Panc1 (cell line): ENCODE measurements around the gene MKLN1. TPM values are rescaled to one million over a fixed set of nuclear protein-coding genes. Genes with fewer than 3 reads are reported as not detected.

Experiments used
- ATAC-seq: fragments of 200-7000 bp; cut with Tn5 transposase; 2 replicates; pipeline ENCODE4 v1.9.1; 2020; ENCODE audit warnings: mild to moderate bottlenecking, moderate library complexity
- BruUV-seq: library from RNA; stranded (reverse); fragments of 400-500 nt; replicated peaks from 2 replicates; lab custom pipeline; 2021; lab: Mats Ljungman, UMichigan
- CTCF ChIA-PET: fragments of 300-600 bp; sonication (Branson Sonifier 250); formaldehyde crosslinking; loops from one replicate; lab custom pipeline; 2022; ENCODE audit warnings: antibody characterized with exemption; lab: Charles Lee
- POLR2A ChIA-PET: fragments of 300-600 bp; sonication (Branson Sonifier 250); formaldehyde crosslinking; loops from one replicate; lab custom pipeline; 2022; ENCODE audit warnings: antibody characterized with exemption; lab: Charles Lee
- DNase-seq: peaks from one replicate; pipeline ENCODE4 v3.0.0-alpha.2; 2010; ENCODE audit warnings: low read depth, low spot score
- H3K27ac ChIP-seq: 2 replicates; pipeline ENCODE4 v1.5.1; 2011; ENCODE audit warnings: mild to moderate bottlenecking, low read length, inconsistent platforms
- H3K27me3 ChIP-seq: fragments of 200-500 bp; sonication (Bioruptor generic); 2 replicates; pipeline ENCODE4 v1.6.0; 2014; ENCODE audit warnings: low read length, inconsistent platforms; ENCODE audit not compliant: control insufficient read depth, insufficient read depth
- H3K36me3 ChIP-seq: fragments of 200-500 bp; sonication (Bioruptor generic); 2 replicates; pipeline ENCODE4 v1.5.1; 2014; ENCODE audit warnings: inconsistent platforms, mild to moderate bottlenecking, low read length, moderate library complexity; ENCODE audit not compliant: control insufficient read depth, insufficient read depth
- H3K4me1 ChIP-seq: 2 replicates; pipeline ENCODE4 v1.5.1; 2011; ENCODE audit warnings: inconsistent platforms, mild to moderate bottlenecking, low read length, moderate library complexity; ENCODE audit not compliant: control insufficient read depth, insufficient read depth
- H3K4me3 ChIP-seq, 2 experiments: 2 replicates each; pipeline ENCODE4 v1.5.1; 2011 to 2012; ENCODE audit warnings: low read depth in 2 of 2, low read length in 2 of 2, mild to moderate bottlenecking in 2 of 2, inconsistent platforms in 1 of 2, moderate library complexity in 1 of 2
- H3K9me3 ChIP-seq: fragments of 200-500 bp; sonication (Bioruptor generic); 2 replicates; pipeline ENCODE4 v1.5.1; 2014; ENCODE audit warnings: low read depth, mild to moderate bottlenecking, inconsistent platforms, low read length, moderate library complexity; ENCODE audit not compliant: control insufficient read depth, insufficient read depth
- POLR2AphosphoS5 ChIP-seq: IDR thresholded peaks from 2 replicates; pipeline ENCODE4 v1.6.1; 2012; ENCODE audit warnings: mild to moderate bottlenecking, low read depth, low read length, moderate library complexity
- TCF7L2 ChIP-seq: IDR thresholded peaks from 2 replicates; pipeline ENCODE4 v1.6.1; 2011; ENCODE audit warnings: mild to moderate bottlenecking, low read depth, low read length, inconsistent platforms
- in situ Hi-C: cut with HindIII; loops from 2 replicates; pipeline ENCODE4 v1.10.0; 2016; ENCODE audit warnings: low sequenced_read_pairs, low pct_unique_long_range_greater_than_20kb
- intact Hi-C: fragments of 100-400 bp; cut with micrococcal nuclease; formaldehyde crosslinking; loops from one replicate; pipeline ENCODE4 v1.10.0; 2022; ENCODE audit not compliant: unreplicated experiment
- total RNA-seq: library from RNA; stranded (reverse); gene quantifications from one replicate; pipeline ENCODE4 v1.2.1, GENCODE V29; 2021; ENCODE audit not compliant: unreplicated experiment
- TF ChIP-seq, protein P1 (sequence below): fragments of 450-650 bp; IDR thresholded peaks from 2 replicates; pipeline ENCODE4 v1.5.1; 2017; ENCODE audit warnings: mild to moderate bottlenecking
- TF ChIP-seq, protein P2 (sequence below), 2 experiments: IDR thresholded peaks; 2 replicates each; pipeline ENCODE4 v1.6.1; 2011 to 2012; ENCODE audit warnings: low read depth in 2 of 2, control low read depth in 1 of 2, low read length in 1 of 2, mild to moderate bottlenecking in 1 of 2, moderate library complexity in 1 of 2; ENCODE audit not compliant: insufficient read depth in 1 of 2

The MKLN1 gene
- total RNA-seq, 1 experiment from 2014 or later = 46.4 TPM

DNA sequence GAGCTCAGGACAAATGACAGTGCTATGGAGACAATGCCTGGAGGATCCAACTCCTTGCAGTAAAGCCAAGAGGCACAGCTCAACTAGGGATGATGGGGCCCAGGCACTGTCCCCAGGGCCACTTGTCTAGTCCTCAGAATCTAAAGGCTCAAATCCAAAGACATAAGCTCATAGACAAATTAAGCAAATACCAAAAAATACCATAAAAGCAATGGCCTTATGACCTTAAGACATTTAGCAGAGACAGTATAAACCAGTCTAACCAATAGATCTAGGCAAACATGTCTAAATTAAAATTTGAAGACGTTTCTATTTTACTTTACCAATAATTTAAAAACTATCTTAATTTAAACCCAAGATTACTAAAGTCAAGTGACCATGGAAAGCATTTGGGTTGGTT lies 14.8 kb upstream of the MKLN1 start:
- Histone ChIP-seq H3K36me3 (no peaks in the 10 kb centered on the region; the same call in 1 of the 2 replicates), H3K9me3 (peaks cover 13% of the 10 kb centered on the region; the same call in 1 of the 2 replicates), H3K27me3 (no peaks in the 10 kb centered on the region), H3K27ac (no peak overlapping the region), H3K4me1 (no peaks in the 10 kb centered on the region), H3K4me3 (no peak overlapping the region)
- intact Hi-C loops (no loop called here), in situ Hi-C loops (no loop called here)
- no TSS peak for BruUV-seq
- no peak for ATAC-seq
- DNase-seq = no peak
- ChIA-PET CTCF (no interaction called here), POLR2A (interaction anchor here (0.6 kb wide), 1 partner anchor 195 kb away, joined by 3 read pairs; no protein-coding TSS in a partner anchor)
- TF ChIP-seq, protein P1, sequence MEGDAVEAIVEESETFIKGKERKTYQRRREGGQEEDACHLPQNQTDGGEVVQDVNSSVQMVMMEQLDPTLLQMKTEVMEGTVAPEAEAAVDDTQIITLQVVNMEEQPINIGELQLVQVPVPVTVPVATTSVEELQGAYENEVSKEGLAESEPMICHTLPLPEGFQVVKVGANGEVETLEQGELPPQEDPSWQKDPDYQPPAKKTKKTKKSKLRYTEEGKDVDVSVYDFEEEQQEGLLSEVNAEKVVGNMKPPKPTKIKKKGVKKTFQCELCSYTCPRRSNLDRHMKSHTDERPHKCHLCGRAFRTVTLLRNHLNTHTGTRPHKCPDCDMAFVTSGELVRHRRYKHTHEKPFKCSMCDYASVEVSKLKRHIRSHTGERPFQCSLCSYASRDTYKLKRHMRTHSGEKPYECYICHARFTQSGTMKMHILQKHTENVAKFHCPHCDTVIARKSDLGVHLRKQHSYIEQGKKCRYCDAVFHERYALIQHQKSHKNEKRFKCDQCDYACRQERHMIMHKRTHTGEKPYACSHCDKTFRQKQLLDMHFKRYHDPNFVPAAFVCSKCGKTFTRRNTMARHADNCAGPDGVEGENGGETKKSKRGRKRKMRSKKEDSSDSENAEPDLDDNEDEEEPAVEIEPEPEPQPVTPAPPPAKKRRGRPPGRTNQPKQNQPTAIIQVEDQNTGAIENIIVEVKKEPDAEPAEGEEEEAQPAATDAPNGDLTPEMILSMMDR = no peak
- TF ChIP-seq POLR2AphosphoS5 = no peak

DNA sequence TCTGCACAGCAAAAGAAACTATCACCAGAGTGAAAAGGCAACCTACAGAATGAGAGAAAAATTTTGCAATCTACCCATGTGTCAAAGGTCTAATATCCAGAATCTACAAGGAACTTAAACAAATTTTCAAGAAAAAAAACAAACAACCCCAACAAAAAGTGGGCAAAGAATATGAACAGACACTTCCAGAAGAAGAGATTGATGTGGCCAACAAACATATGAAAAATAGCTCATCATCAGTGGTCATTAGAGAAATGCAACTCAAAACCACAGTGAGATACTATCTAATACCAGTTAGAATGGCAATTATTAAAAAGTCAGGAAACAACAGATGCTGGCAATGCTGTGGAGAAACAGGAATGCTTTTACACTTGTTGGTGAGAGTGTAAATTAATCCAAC lies 7.1 kb upstream of the MKLN1 start:
- intact Hi-C loops = no loop called here
- in situ Hi-C loops = no loop called here
- CTCF ChIA-PET = no interaction called here

More for the DNA sequence above, 7.1 kb upstream of the MKLN1 start:
- Histone ChIP-seq H3K4me3 (no peak overlapping the region), H3K4me1 (peaks cover 18% of the 10 kb centered on the region), H3K9me3 (no peaks in the 10 kb centered on the region), H3K36me3 (no peaks in the 10 kb centered on the region), H3K27ac (no peak overlapping the region), H3K27me3 (no peaks in the 10 kb centered on the region)
- TF ChIP-seq, protein P2, sequence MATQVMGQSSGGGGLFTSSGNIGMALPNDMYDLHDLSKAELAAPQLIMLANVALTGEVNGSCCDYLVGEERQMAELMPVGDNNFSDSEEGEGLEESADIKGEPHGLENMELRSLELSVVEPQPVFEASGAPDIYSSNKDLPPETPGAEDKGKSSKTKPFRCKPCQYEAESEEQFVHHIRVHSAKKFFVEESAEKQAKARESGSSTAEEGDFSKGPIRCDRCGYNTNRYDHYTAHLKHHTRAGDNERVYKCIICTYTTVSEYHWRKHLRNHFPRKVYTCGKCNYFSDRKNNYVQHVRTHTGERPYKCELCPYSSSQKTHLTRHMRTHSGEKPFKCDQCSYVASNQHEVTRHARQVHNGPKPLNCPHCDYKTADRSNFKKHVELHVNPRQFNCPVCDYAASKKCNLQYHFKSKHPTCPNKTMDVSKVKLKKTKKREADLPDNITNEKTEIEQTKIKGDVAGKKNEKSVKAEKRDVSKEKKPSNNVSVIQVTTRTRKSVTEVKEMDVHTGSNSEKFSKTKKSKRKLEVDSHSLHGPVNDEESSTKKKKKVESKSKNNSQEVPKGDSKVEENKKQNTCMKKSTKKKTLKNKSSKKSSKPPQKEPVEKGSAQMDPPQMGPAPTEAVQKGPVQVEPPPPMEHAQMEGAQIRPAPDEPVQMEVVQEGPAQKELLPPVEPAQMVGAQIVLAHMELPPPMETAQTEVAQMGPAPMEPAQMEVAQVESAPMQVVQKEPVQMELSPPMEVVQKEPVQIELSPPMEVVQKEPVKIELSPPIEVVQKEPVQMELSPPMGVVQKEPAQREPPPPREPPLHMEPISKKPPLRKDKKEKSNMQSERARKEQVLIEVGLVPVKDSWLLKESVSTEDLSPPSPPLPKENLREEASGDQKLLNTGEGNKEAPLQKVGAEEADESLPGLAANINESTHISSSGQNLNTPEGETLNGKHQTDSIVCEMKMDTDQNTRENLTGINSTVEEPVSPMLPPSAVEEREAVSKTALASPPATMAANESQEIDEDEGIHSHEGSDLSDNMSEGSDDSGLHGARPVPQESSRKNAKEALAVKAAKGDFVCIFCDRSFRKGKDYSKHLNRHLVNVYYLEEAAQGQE (IDR thresholded peaks at IDR 0.05; ENCODE audit: insufficient read depth in 1 of 2, low read depth in 2 of 2, low read length in 1 of 2) = no peak
- TF ChIP-seq, protein P1 = no peak
- no peak for TF ChIP-seq TCF7L2
- no TSS peak for BruUV-seq
- DNase-seq (no peak), ATAC-seq (no peak)
- POLR2A ChIA-PET = no interaction called here
